ENCODE results near the gene CCM2. TPM values are rescaled to one million over a fixed set of nuclear protein-coding genes. Genes with fewer than 3 reads are reported as not detected.

Gene CCM2
- polyA plus RNA-seq, 2 of the 4 experiments (the other 2 are of a cell fraction) = 18.9 to 34.6 TPM

DNA sequence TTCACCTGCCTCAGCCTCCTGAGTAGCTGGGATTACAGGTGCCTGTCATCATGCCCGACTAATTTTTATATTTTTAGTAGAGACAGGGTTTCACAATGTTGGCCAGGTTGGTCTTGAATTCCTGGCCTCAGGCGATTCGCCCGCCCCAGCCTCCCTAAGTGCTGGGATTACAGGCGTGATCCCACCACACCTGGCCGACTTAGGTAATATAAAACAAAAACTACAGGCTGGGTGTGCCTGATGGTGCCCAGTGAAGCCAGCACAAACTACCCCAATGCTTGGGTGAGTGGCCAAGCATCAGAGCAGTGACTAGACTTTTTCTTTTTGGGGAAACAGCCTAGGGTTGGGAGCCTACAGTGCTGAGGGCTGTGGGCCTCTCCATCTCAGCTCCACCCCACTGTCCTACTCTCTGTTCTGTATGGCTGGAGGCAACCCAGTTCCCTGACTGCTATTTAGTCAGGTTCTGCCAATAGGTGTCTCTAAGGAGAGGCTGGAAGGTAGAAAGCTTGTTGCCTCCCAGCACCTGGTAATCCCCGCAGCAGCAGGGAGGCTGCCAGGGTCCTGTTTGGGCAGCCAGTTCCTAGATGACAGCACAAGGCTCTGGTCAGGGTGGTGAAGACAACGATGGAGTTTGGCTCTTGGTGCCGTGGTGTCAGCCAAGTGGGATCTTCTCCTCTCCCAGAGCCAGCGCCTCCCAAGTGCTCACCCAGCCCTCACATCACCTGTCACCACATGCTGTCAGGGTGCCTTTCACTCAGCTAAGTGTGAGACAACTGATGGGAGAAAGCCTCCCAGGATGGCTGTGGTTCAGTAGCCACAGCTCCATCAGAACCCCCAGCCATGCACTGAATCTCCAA is 99.2 kb downstream of the CCM2 start:
- Histone ChIP-seq H3K4me2 (no peak overlapping the region), H3K27ac (no peak overlapping the region), H3K4me3 (no peak overlapping the region), H3K9me3 (no peaks in the 10 kb centered on the region), H3K4me1 (no peaks in the 10 kb centered on the region)
- peak; percentile 59 to 66; a peak in 5 of 6 replicates for ATAC-seq
- TF ChIP-seq ZFP36 (IDR thresholded peaks at IDR 0.05; ENCODE audit: borderline replicate concordance, partially characterized antibody) (no peak), JUN (IDR thresholded peaks at IDR 0.05) (peak in 1 of 2 experiments; percentile 49; a peak in 2 of 5 replicates), POLR2AphosphoS2 (conservative IDR thresholded peaks at IDR 0.05; ENCODE audit: low read length) (peak; percentile 23; the same call in 1 of the 2 replicates)
- ChIA-PET POLR2A (interaction anchor here (1.2 to 1.3 kb wide), 2 partner anchors 11 to 13 kb away, joined by 7 to 8 read pairs; partner anchors contain the start of gene TBRG4), CTCF (interaction anchor here (0.6 to 1.1 kb wide), 4 partner anchors 11 to 498 kb away, joined by 3 to 5 read pairs (median 4); no protein-coding TSS in a partner anchor)
- 83% methylated on average over 10 of the region's 10 CpGs for WGBS (ENCODE audit: missing lambda C conversion rate)
- DNase-seq (ENCODE audit: low read depth in 1 of 2, low spot score in 1 of 2) = no peak
- no peak for FAIRE-seq

- ChIA-PET CTCF (interaction anchor here (0.6 to 1.1 kb wide), 4 partner anchors 10 to 37 kb away, joined by 3 to 5 read pairs (median 4); no protein-coding TSS in a partner anchor), POLR2A (interaction anchor here (1.2 to 1.3 kb wide), 2 partner anchors 10 to 12 kb away, joined by 7 to 8 read pairs; partner anchors contain the start of gene TBRG4)
- no peak overlapping the region for H3K4me3 ChIP-seq
- H3K4me2 ChIP-seq = no peak overlapping the region
- H3K4me1 ChIP-seq = no peaks in the 10 kb centered on the region
- H3K27ac ChIP-seq = no peak overlapping the region
- H3K9me3 ChIP-seq = no peaks in the 10 kb centered on the region
- ATAC-seq = peak in 1 of 2 experiments; percentile 25; a peak in 5 of 6 replicates
- 93% methylated on average over 15 of the region's 16 CpGs for WGBS (ENCODE audit: missing lambda C conversion rate)
- no peak for FAIRE-seq
- TF ChIP-seq CEBPB (IDR thresholded peaks at IDR 0.05) (no peak), TP53 (CRISPR knock-in tag; IDR thresholded peaks at IDR 0.05) (no peak), FOSL2 (IDR thresholded peaks at IDR 0.05) (no peak), FOSL2 (CRISPR knock-in tag; IDR thresholded peaks at IDR 0.05) (no peak), SMC3 (IDR thresholded peaks at IDR 0.05) (no peak), MYC (IDR thresholded peaks at IDR 0.05; ENCODE audit: borderline replicate concordance, low read length) (no peak), ZFP36 (IDR thresholded peaks at IDR 0.05; ENCODE audit: borderline replicate concordance, partially characterized antibody) (no peak), HES2 (IDR thresholded peaks at IDR 0.05) (no peak), HEYL (CRISPR knock-in tag; IDR thresholded peaks at IDR 0.05) (no peak), NFE2L2 (conservative IDR thresholded peaks at IDR 0.05; ENCODE audit: low read length) (no peak), CBX2 (IDR thresholded peaks at IDR 0.05; ENCODE audit: borderline replicate concordance, low read depth) (no peak)
- TF ChIP-seq, protein P1, sequence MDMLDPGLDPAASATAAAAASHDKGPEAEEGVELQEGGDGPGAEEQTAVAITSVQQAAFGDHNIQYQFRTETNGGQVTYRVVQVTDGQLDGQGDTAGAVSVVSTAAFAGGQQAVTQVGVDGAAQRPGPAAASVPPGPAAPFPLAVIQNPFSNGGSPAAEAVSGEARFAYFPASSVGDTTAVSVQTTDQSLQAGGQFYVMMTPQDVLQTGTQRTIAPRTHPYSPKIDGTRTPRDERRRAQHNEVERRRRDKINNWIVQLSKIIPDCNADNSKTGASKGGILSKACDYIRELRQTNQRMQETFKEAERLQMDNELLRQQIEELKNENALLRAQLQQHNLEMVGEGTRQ (IDR thresholded peaks at IDR 0.05) = no peak
- no peak for DNase-seq (ENCODE audit: low read depth in 1 of 2, low spot score in 1 of 2)
These were observed 100.1 kb downstream of the CCM2 start for GRCh38 chr7:45099891-45100760.

- DNase-seq (ENCODE audit: low read depth in 1 of 2, low spot score in 1 of 2) = no peak
- 96% methylated on average over 12 of the region's 13 CpGs for WGBS (ENCODE audit: missing lambda C conversion rate)
- no peak for FAIRE-seq
- ChIA-PET CTCF (interaction anchor here (0.6 to 1.1 kb wide), 3 partner anchors 10 to 37 kb away, joined by 3 to 5 read pairs (median 3); no protein-coding TSS in a partner anchor), POLR2A (interaction anchor here (1.3 kb wide), 1 partner anchor 11 kb away, joined by 8 read pairs; the partner anchor contains the start of gene TBRG4)
- no peaks in the 10 kb centered on the region for H3K9me3 ChIP-seq
- H3K4me3 ChIP-seq = no peak overlapping the region
- no peak overlapping the region for H3K27ac ChIP-seq
- H3K4me2 ChIP-seq = no peak overlapping the region
- ATAC-seq = no peak
- no peaks in the 10 kb centered on the region for H3K4me1 ChIP-seq
- no peak for TF ChIP-seq PBX3 (IDR thresholded peaks at IDR 0.05)
- TF ChIP-seq HOXB13 (CRISPR knock-in tag; IDR thresholded peaks at IDR 0.05; ENCODE audit: low read depth) = no peak
- no peak for TF ChIP-seq ATOH8 (CRISPR knock-in tag; IDR thresholded peaks at IDR 0.05; ENCODE audit: low read depth)
- TF ChIP-seq ZNF302 (CRISPR knock-in tag; IDR thresholded peaks at IDR 0.05) = no peak
- TF ChIP-seq RARB (CRISPR knock-in tag; IDR thresholded peaks at IDR 0.05) = no peak
- no peak for TF ChIP-seq CTCF (IDR thresholded peaks at IDR 0.05)
- TF ChIP-seq NFE2L2 (conservative IDR thresholded peaks at IDR 0.05; ENCODE audit: low read length) = no peak
- TF ChIP-seq BHLHE40 (IDR thresholded peaks at IDR 0.05; ENCODE audit: low read depth, low read length) = no peak
- TF ChIP-seq ZC3H11A (IDR thresholded peaks at IDR 0.05) = no peak
- TF ChIP-seq MYC (IDR thresholded peaks at IDR 0.05; ENCODE audit: borderline replicate concordance, low read length) = no peak
- TF ChIP-seq TFCP2L1 (CRISPR knock-in tag; IDR thresholded peaks at IDR 0.05) = no peak
- TF ChIP-seq EHF (CRISPR knock-in tag; IDR thresholded peaks at IDR 0.05) = no peak
- TF ChIP-seq NR3C1 (IDR thresholded peaks at IDR 0.05) = no peak
These were observed 100.9 kb downstream of the CCM2 start for GRCh38 chr7:45100761-45101480.

Measured in A549 (cell line).